ENCODE measurements around the gene THSD4.

DNA sequence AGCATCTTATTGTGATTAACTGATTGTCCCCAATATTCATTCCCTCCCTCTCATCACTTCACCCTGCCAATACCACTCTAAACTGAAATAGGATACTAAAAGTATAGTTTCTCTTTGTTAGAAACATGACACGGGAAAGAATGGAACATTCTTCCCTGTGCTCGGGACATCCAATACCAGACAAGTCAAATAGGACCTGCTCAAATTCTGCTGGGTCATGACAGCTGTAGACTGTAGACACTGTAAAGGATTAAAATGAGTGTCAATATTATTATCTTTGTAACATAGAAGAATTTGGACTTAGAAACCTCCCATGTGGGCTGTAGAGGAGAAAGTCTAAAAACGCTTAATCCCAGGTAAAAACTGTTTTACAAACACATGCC lies 380.1 kb downstream of the THSD4 start:
- TF ChIP-seq, protein P1, sequence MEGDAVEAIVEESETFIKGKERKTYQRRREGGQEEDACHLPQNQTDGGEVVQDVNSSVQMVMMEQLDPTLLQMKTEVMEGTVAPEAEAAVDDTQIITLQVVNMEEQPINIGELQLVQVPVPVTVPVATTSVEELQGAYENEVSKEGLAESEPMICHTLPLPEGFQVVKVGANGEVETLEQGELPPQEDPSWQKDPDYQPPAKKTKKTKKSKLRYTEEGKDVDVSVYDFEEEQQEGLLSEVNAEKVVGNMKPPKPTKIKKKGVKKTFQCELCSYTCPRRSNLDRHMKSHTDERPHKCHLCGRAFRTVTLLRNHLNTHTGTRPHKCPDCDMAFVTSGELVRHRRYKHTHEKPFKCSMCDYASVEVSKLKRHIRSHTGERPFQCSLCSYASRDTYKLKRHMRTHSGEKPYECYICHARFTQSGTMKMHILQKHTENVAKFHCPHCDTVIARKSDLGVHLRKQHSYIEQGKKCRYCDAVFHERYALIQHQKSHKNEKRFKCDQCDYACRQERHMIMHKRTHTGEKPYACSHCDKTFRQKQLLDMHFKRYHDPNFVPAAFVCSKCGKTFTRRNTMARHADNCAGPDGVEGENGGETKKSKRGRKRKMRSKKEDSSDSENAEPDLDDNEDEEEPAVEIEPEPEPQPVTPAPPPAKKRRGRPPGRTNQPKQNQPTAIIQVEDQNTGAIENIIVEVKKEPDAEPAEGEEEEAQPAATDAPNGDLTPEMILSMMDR (conservative IDR thresholded peaks at IDR 0.05; ENCODE audit: low read depth, low read length): no peak
- no peak for TF ChIP-seq BHLHE40 (IDR thresholded peaks at IDR 0.05; ENCODE audit: low read depth, low read length)

All from IMR-90 (cell line).